Fibroblast of lung (primary cell): ENCODE results near the gene OXA1L. TPM values are rescaled to one million over a fixed set of nuclear protein-coding genes. Genes with fewer than 3 reads are reported as not detected.

Source experiments
- DNase-seq, 2 donors: peaks; one replicate each; pipeline versions ENCODE4 v3.0.0 to v3.0.0-alpha.2; 2010; ENCODE audit warnings: low read depth in 2 of 2
- H2AFZ ChIP-seq: 2 replicates; pipeline ENCODE4 v1.5.1; 2012; ENCODE audit warnings: low read length, control low read depth, inconsistent platforms
- H3K27ac ChIP-seq: 2 replicates; pipeline ENCODE4 v1.5.1; 2011; ENCODE audit warnings: low read length, control low read depth; ENCODE audit not compliant: insufficient read depth
- H3K27me3 ChIP-seq: 2 replicates; pipeline ENCODE4 v1.5.1; 2011; ENCODE audit warnings: mild to moderate bottlenecking, low read length; ENCODE audit not compliant: control insufficient read depth, insufficient read depth
- H3K36me3 ChIP-seq: 2 replicates; pipeline ENCODE4 v1.5.1; 2011; ENCODE audit warnings: low read length; ENCODE audit not compliant: control insufficient read depth, insufficient read depth
- H3K4me1 ChIP-seq: 2 replicates; pipeline ENCODE4 v1.5.1; 2011; ENCODE audit warnings: low read length; ENCODE audit not compliant: control insufficient read depth, insufficient read depth; ENCODE audit errors: extremely low read depth
- H3K4me2 ChIP-seq: 2 replicates; pipeline ENCODE4 v1.5.1; 2011; ENCODE audit warnings: low read length, control low read depth; ENCODE audit not compliant: insufficient read depth; ENCODE audit errors: extremely low read depth
- H3K4me3 ChIP-seq, 4 experiments: fragments of 200-600 bp in 1 of 4; sonication (generic) in 1 of 4; replicated peaks in 1 of 4; 2 replicates each; pipeline ENCODE4 v1.5.1; 2011 to 2016; ENCODE audit warnings: low read length in 4 of 4, low read depth in 3 of 4, mild to moderate bottlenecking in 3 of 4, control low read depth in 2 of 4, inconsistent platforms in 1 of 4, mixed read lengths in 1 of 4; ENCODE audit not compliant: insufficient read depth in 1 of 4; ENCODE audit errors: control extremely low read depth in 1 of 4
- H3K79me2 ChIP-seq: 2 replicates; pipeline ENCODE4 v1.5.1; 2012; ENCODE audit warnings: mild to moderate bottlenecking, low read length, inconsistent platforms; ENCODE audit not compliant: control insufficient read depth, insufficient read depth
- H3K9ac ChIP-seq: 2 replicates; pipeline ENCODE4 v1.5.1; 2011; ENCODE audit warnings: mild to moderate bottlenecking, low read length, control low read depth; ENCODE audit not compliant: insufficient read depth
- H3K9me3 ChIP-seq: 2 replicates; pipeline ENCODE4 v1.5.1; 2012; ENCODE audit warnings: low read depth, low read length; ENCODE audit not compliant: control insufficient read depth, insufficient read depth
- H4K20me1 ChIP-seq: 2 replicates; pipeline ENCODE4 v1.5.1; 2011; ENCODE audit warnings: low read length; ENCODE audit not compliant: control insufficient read depth, insufficient read depth; ENCODE audit errors: extremely low read depth
- EZH2 ChIP-seq: IDR thresholded peaks from 2 replicates; pipeline ENCODE4 v1.5.1; 2012; ENCODE audit warnings: low read length, control low read depth, mild to moderate bottlenecking; ENCODE audit errors: missing control alignments
- polyA plus RNA-seq, 2 donors: library from polyadenylated mRNA; depleted of rRNA in 1 of 2; stranded (reverse) in 1 of 2; unstranded in 1 of 2; fragments of >200 nt; gene quantifications; 2 replicates each; pipeline ENCODE4 v1.2.1, GENCODE V29; 2011 to 2012; ENCODE audit warnings: missing spikeins in 1 of 2
- total RNA-seq: library from RNA; depleted of rRNA; stranded (reverse); fragments of >200 nt; gene quantifications from 2 replicates; pipeline ENCODE4 v1.2.1, GENCODE V29; 2014
- TF ChIP-seq, protein P1 (sequence below), 2 donors: IDR thresholded peaks in 1 of 2; conservative IDR thresholded peaks in 1 of 2; 1 replicate in 1 of 2; 2 replicates in 1 of 2; pipeline ENCODE4 v1.5.1; 2011 to 2012; ENCODE audit warnings: low read length in 2 of 2, control low read depth in 1 of 2, inconsistent platforms in 1 of 2, low read depth in 1 of 2, mild to moderate bottlenecking in 1 of 2

The OXA1L gene
- total and polyA plus RNA-seq, 2 donors (not counting 1 experiment from before 2014, with no cell fraction given), result 67.2 to 141 TPM

DNA sequence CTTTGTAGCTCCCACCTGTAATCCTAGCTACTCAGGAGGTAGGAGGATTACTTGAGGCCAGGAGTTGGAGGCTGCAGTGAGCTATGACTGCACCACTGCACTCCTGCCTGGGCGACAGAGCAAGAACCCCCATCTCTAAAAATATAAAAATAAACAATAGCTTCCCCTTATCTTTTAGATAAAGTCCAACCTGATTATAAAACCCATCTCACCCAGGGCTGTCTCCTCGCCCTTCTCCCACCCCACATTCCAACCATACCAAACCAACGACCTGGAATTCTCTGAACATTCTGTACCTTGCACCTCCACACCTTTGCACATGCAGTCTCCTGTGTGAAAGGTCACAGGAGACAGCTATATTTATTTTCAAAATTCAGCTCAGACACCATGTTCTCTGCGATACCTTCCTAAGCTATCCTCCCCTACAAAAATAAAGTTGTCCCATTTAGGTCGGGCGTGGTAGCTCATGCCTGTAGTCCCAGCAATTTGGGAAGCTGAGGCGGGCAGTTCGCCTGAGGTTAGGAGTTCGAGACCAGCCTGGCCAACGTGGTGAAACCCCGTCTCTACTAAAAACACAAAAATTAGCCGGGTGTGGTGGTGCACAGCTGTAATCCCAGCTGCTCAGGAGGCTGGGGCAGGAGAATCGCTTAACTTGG lies 41.1 kb downstream of the OXA1L start:
- TF ChIP-seq EZH2, result no peak
- TF ChIP-seq, protein P1, sequence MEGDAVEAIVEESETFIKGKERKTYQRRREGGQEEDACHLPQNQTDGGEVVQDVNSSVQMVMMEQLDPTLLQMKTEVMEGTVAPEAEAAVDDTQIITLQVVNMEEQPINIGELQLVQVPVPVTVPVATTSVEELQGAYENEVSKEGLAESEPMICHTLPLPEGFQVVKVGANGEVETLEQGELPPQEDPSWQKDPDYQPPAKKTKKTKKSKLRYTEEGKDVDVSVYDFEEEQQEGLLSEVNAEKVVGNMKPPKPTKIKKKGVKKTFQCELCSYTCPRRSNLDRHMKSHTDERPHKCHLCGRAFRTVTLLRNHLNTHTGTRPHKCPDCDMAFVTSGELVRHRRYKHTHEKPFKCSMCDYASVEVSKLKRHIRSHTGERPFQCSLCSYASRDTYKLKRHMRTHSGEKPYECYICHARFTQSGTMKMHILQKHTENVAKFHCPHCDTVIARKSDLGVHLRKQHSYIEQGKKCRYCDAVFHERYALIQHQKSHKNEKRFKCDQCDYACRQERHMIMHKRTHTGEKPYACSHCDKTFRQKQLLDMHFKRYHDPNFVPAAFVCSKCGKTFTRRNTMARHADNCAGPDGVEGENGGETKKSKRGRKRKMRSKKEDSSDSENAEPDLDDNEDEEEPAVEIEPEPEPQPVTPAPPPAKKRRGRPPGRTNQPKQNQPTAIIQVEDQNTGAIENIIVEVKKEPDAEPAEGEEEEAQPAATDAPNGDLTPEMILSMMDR (conservative IDR thresholded peaks at IDR 0.05 in 1 of 2, IDR thresholded peaks at IDR 0.05 in 1 of 2; ENCODE audit: low read depth in 1 of 2, low read length in 2 of 2), result no peak

GRCh38 chr14:22808388-22809209 lies 42.1 kb downstream of the OXA1L start:
- DNase-seq, result no peak
- H3K27ac ChIP-seq, result no peak overlapping the region
- H3K4me3 ChIP-seq, result no peak overlapping the region
- no peaks in the 10 kb centered on the region for H3K4me1 ChIP-seq
- H3K9me3 ChIP-seq, result no peaks in the 10 kb centered on the region
- H3K36me3 ChIP-seq, result no peaks in the 10 kb centered on the region
- no peaks in the 10 kb centered on the region for H3K79me2 ChIP-seq
- H2AFZ ChIP-seq, result no peak overlapping the region
- TF ChIP-seq EZH2, result no peak
- TF ChIP-seq, protein P1 (conservative IDR thresholded peaks at IDR 0.05 in 1 of 2, IDR thresholded peaks at IDR 0.05 in 1 of 2; ENCODE audit: low read depth in 1 of 2, low read length in 2 of 2), result no peak
- no peaks in the 10 kb centered on the region for H4K20me1 ChIP-seq
- no peaks in the 10 kb centered on the region for H3K27me3 ChIP-seq
- H3K4me2 ChIP-seq, result no peak overlapping the region
- H3K9ac ChIP-seq, result no peak overlapping the region

More for the DNA sequence above, 41.1 kb downstream of the OXA1L start:
- no peak overlapping the region for H3K4me2 ChIP-seq
- H3K4me3 ChIP-seq, result no peak overlapping the region
- H4K20me1 ChIP-seq, result no peaks in the 10 kb centered on the region
- no peak overlapping the region for H2AFZ ChIP-seq
- H3K9ac ChIP-seq, result no peak overlapping the region
- no peaks in the 10 kb centered on the region for H3K4me1 ChIP-seq
- H3K79me2 ChIP-seq, result no peaks in the 10 kb centered on the region
- no peaks in the 10 kb centered on the region for H3K36me3 ChIP-seq
- no peaks in the 10 kb centered on the region for H3K9me3 ChIP-seq
- H3K27ac ChIP-seq, result no peak overlapping the region
- H3K27me3 ChIP-seq, result no peaks in the 10 kb centered on the region
- no peak for DNase-seq

DNA sequence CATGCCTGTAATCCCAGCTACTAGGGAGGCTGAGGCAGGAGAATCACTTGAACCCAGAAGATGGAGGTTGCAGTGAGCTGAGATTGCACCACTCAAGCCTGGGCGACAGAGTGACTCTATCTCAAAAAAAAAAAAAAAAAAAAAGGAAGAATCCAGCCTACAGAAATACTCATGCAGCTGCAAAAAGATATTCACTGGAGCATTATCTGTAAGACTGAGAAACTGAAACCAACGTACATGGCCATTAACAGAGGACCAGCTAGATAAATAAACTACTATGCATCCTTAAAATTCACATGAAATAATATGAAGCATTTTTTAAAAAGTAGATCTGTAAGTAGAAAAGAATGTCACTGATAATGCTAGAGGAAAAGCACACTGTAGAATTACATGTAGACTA lies 45.2 kb downstream of the OXA1L start:
- H3K4me1 ChIP-seq, result no peaks in the 10 kb centered on the region
- TF ChIP-seq, protein P1 (conservative IDR thresholded peaks at IDR 0.05 in 1 of 2, IDR thresholded peaks at IDR 0.05 in 1 of 2; ENCODE audit: low read depth in 1 of 2, low read length in 2 of 2), result no peak
- TF ChIP-seq EZH2, result no peak
- no peak overlapping the region for H3K27ac ChIP-seq
- H2AFZ ChIP-seq, result no peak overlapping the region
- peak in 1 of 2 donors; percentile 27 for DNase-seq
- no peak overlapping the region for H3K9ac ChIP-seq
- H3K4me2 ChIP-seq, result no peak overlapping the region
- H3K27me3 ChIP-seq, result no peaks in the 10 kb centered on the region
- H3K4me3 ChIP-seq, result no peak overlapping the region
- H3K79me2 ChIP-seq, result no peaks in the 10 kb centered on the region
- no peaks in the 10 kb centered on the region for H4K20me1 ChIP-seq
- H3K9me3 ChIP-seq, result no peaks in the 10 kb centered on the region
- no peaks in the 10 kb centered on the region for H3K36me3 ChIP-seq
